Endothelial cell of umbilical vein (primary cell): Measurements from ENCODE around the gene SLC25A20. TPM values are rescaled to one million over a fixed set of nuclear protein-coding genes. Genes with fewer than 3 reads are reported as not detected.

ENCODE experiments used
- BruUV-seq: library from RNA; stranded (reverse); fragments of 400-500 nt; replicated peaks from 2 replicates; lab custom pipeline; 2021; lab: Mats Ljungman, UMichigan
- CTCF ChIA-PET: fragments of 300-600, 350-600 bp; sonication (Branson Sonifier 250); formaldehyde crosslinking; loops from one replicate; lab custom pipeline; 2021; ENCODE audit warnings: antibody characterized with exemption, inconsistent platforms; lab: Charles Lee
- POLR2A ChIA-PET: fragments of 300-600, 350-600 bp; sonication (Branson Sonifier 250); formaldehyde crosslinking; loops from one replicate; lab custom pipeline; 2021; ENCODE audit warnings: antibody characterized with exemption, inconsistent platforms; lab: Charles Lee
- DNase-seq: peaks from one replicate; pipeline ENCODE4 v3.0.0-alpha.2; 2011; ENCODE audit warnings: low read depth, low spot score
- FAIRE-seq: peaks from 2 replicates; lab custom pipeline; 2011; peaks lifted over from hg19 to GRCh38; lab: Jason Lieb, UNC
- H2AFZ ChIP-seq: 2 replicates; pipeline ENCODE4 v1.6.0; 2012; ENCODE audit warnings: low read depth, low read length, control low read depth, inconsistent platforms
- H3K27ac ChIP-seq: 2 replicates; pipeline ENCODE4 v1.5.1; 2011; ENCODE audit warnings: low read depth, mild to moderate bottlenecking, control low read depth, low read length, moderate library complexity; ENCODE audit not compliant: insufficient read depth
- H3K27me3 ChIP-seq, 2 experiments: 2 replicates each; pipeline versions ENCODE4 v1.6.0 to v1.6.1; 2011; ENCODE audit warnings: low read length in 2 of 2, mixed read lengths in 1 of 2; ENCODE audit not compliant: control insufficient read depth in 2 of 2, insufficient read depth in 2 of 2
- H3K36me3 ChIP-seq, 2 experiments: 2 replicates in 1 of 2; 3 replicates in 1 of 2; pipeline ENCODE4 v1.5.1; 2011; ENCODE audit warnings: low read length in 2 of 2, mild to moderate bottlenecking in 1 of 2, moderate library complexity in 1 of 2; ENCODE audit not compliant: control insufficient read depth in 2 of 2, insufficient read depth in 2 of 2; ENCODE audit errors: extremely low read depth in 1 of 2
- H3K4me1 ChIP-seq: 3 replicates; pipeline ENCODE4 v1.5.1; 2011; ENCODE audit warnings: mild to moderate bottlenecking, low read length; ENCODE audit not compliant: control insufficient read depth, insufficient read depth; ENCODE audit errors: extremely low read depth
- H3K4me2 ChIP-seq: 2 replicates; pipeline ENCODE4 v1.6.1; 2011; ENCODE audit warnings: low read length, control low read depth, mixed read lengths; ENCODE audit not compliant: insufficient read depth
- H3K4me3 ChIP-seq, 3 experiments: fragments of 200-600 bp in 1 of 3; sonication (generic), shearing (Covaris generic) in 1 of 3; replicated peaks in 1 of 3; 2 replicates each; pipeline ENCODE4 v1.5.1; 2011 to 2016; ENCODE audit warnings: control low read depth in 3 of 3, low read length in 3 of 3, mild to moderate bottlenecking in 2 of 3, inconsistent platforms in 1 of 3, low read depth in 1 of 3, moderate library complexity in 1 of 3; ENCODE audit not compliant: insufficient read depth in 1 of 3
- H3K79me2 ChIP-seq: 2 replicates; pipeline ENCODE4 v1.6.0; 2012; ENCODE audit warnings: low read length, inconsistent platforms; ENCODE audit not compliant: control insufficient read depth, insufficient read depth
- H3K9ac ChIP-seq: replicated peaks from 2 replicates; pipeline ENCODE3; 2011; ENCODE audit warnings: low read length, control low read depth; ENCODE audit not compliant: insufficient read depth; ENCODE audit errors: extremely low read depth
- H3K9me1 ChIP-seq: replicated peaks from 3 replicates; pipeline ENCODE4 v1.6.0; 2011; ENCODE audit warnings: mild to moderate bottlenecking, low read length; ENCODE audit not compliant: control insufficient read depth, insufficient read depth; ENCODE audit errors: extremely low read depth
- H3K9me3 ChIP-seq: replicated peaks from 2 replicates; pipeline ENCODE4 v1.5.1; 2012; ENCODE audit warnings: low read length, inconsistent platforms; ENCODE audit not compliant: control insufficient read depth, insufficient read depth
- H4K20me1 ChIP-seq: replicated peaks from 2 replicates; pipeline ENCODE3; 2011; ENCODE audit warnings: mild to moderate bottlenecking, low read length; ENCODE audit not compliant: control insufficient read depth, insufficient read depth; ENCODE audit errors: extremely low read depth
- EZH2 ChIP-seq: IDR thresholded peaks from 2 replicates; pipeline ENCODE4 v1.6.1; 2012; ENCODE audit warnings: borderline replicate concordance, low read depth, mild to moderate bottlenecking, moderate library complexity, low read length, inconsistent platforms; ENCODE audit not compliant: severe bottlenecking
- FOS ChIP-seq: IDR thresholded peaks from 2 replicates; pipeline ENCODE4 v1.6.1; 2011; ENCODE audit warnings: mild to moderate bottlenecking, low read length, moderate library complexity, borderline replicate concordance; ENCODE audit not compliant: insufficient read depth
- GATA2 ChIP-seq: IDR thresholded peaks from 2 replicates; pipeline ENCODE4 v1.7.0; 2011; ENCODE audit warnings: low read depth, mild to moderate bottlenecking, moderate library complexity, mixed read lengths, low read length; ENCODE audit not compliant: insufficient read length, insufficient read depth
- JUN ChIP-seq: IDR thresholded peaks from 2 replicates; pipeline ENCODE4 v1.6.1; 2011; ENCODE audit warnings: borderline replicate concordance, low read depth; ENCODE audit not compliant: insufficient read length, insufficient read depth
- MYC ChIP-seq: IDR thresholded peaks from one replicate; pipeline ENCODE4 v1.6.1; 2011; ENCODE audit warnings: mild to moderate bottlenecking, low read depth, low read length
- POLR2A ChIP-seq: IDR thresholded peaks from 2 replicates; pipeline ENCODE4 v1.6.1; 2012; ENCODE audit warnings: low read depth, mild to moderate bottlenecking, control low read depth, low read length
- POLR2AphosphoS5 ChIP-seq: IDR thresholded peaks from 2 replicates; pipeline ENCODE4 v1.6.1; 2012; ENCODE audit warnings: low read depth, mild to moderate bottlenecking, control low read depth, low read length, moderate library complexity; ENCODE audit not compliant: insufficient read depth
- dilution Hi-C: fragments of 300-500 bp; cut with MboI; formaldehyde crosslinking; loops from one replicate; pipeline ENCODE4 v1.15.0; 2019; ENCODE audit warnings: low sequenced_read_pairs; ENCODE audit not compliant: extremely low pct_ligation_motif_present
- intact Hi-C: fragments of 100-400 bp; cut with micrococcal nuclease; formaldehyde crosslinking; loops from one replicate; pipeline ENCODE4 v1.10.0; 2022
- polyA plus RNA-seq, 4 experiments: library from polyadenylated mRNA; depleted of rRNA in 3 of 4; stranded (reverse) in 3 of 4; unstranded in 1 of 4; fragments of >200 nt; gene quantifications; 2 replicates each; pipeline versions ENCODE4 v1.2.1 to v1.2.3, GENCODE V29; 2011 to 2012; ENCODE audit warnings: missing spikeins in 1 of 4
- total RNA-seq: library from RNA; stranded (reverse); gene quantifications from 2 replicates; pipeline ENCODE4 v1.2.3, GENCODE V29; 2021
- TF ChIP-seq, protein P1 (sequence below), 2 donors: IDR thresholded peaks; 1 replicate in 1 of 2; 2 replicates in 1 of 2; pipeline ENCODE4 v1.5.1; 2011; ENCODE audit warnings: low read length in 2 of 2, mild to moderate bottlenecking in 2 of 2, moderate library complexity in 2 of 2, control low read depth in 1 of 2, inconsistent platforms in 1 of 2, low read depth in 1 of 2; ENCODE audit not compliant: insufficient read depth in 1 of 2; ENCODE audit errors: extremely low read depth in 1 of 2
- TF ChIP-seq, protein P2 (sequence below): IDR thresholded peaks from 2 replicates; pipeline ENCODE4 v1.6.1; 2011; ENCODE audit not compliant: insufficient read depth, insufficient read length

SLC25A20 gene
- total and polyA plus RNA-seq, 2 donors (not counting 3 experiments of a cell fraction or from before 2014, with no cell fraction given) = 7.9 to 11.0 TPM

DNA sequence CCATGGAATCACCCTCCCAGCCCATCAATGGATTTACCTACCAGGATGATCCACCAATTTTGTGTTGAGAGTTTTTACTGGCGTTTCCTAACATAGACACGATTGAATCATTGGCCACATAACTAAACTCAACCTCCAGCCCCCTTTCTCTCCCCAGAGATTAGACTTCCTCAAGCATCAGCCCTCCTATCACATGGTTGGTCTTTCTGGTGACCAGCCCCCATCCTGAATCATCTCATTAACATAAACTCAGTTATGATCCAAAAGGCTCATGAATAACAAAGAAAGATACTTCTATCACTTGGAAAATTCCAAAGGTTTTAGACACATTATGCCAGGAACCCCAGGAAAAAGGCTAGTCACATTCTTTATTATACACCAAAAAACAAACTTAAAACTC lies 72.2 kb downstream of the SLC25A20 start:
- intact Hi-C loops (no loop called here), dilution Hi-C loops (no loop called here)
- no peak overlapping the region for H3K27ac ChIP-seq
- H3K4me2 ChIP-seq = no peak overlapping the region
- FAIRE-seq = no peak
- H3K79me2 ChIP-seq = peaks cover 9% of the 10 kb centered on the region
- H2AFZ ChIP-seq = no peak overlapping the region
- H3K9me1 ChIP-seq = no peaks in the 10 kb centered on the region
- ChIA-PET CTCF (no interaction called here), POLR2A (no interaction called here)
- H3K4me3 ChIP-seq = no peak overlapping the region
- no TSS peak for BruUV-seq
- TF ChIP-seq POLR2A = no peak
- TF ChIP-seq, protein P1, sequence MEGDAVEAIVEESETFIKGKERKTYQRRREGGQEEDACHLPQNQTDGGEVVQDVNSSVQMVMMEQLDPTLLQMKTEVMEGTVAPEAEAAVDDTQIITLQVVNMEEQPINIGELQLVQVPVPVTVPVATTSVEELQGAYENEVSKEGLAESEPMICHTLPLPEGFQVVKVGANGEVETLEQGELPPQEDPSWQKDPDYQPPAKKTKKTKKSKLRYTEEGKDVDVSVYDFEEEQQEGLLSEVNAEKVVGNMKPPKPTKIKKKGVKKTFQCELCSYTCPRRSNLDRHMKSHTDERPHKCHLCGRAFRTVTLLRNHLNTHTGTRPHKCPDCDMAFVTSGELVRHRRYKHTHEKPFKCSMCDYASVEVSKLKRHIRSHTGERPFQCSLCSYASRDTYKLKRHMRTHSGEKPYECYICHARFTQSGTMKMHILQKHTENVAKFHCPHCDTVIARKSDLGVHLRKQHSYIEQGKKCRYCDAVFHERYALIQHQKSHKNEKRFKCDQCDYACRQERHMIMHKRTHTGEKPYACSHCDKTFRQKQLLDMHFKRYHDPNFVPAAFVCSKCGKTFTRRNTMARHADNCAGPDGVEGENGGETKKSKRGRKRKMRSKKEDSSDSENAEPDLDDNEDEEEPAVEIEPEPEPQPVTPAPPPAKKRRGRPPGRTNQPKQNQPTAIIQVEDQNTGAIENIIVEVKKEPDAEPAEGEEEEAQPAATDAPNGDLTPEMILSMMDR (IDR thresholded peaks at IDR 0.05; ENCODE audit: extremely low read depth in 1 of 2, insufficient read depth in 1 of 2, low read depth in 1 of 2, low read length in 2 of 2) = no peak
- no peak for TF ChIP-seq JUN
- no peak for TF ChIP-seq GATA2
- TF ChIP-seq FOS = no peak
- no peak for TF ChIP-seq MYC
- no peak for TF ChIP-seq EZH2
- no peak for TF ChIP-seq POLR2AphosphoS5
- TF ChIP-seq, protein P2, sequence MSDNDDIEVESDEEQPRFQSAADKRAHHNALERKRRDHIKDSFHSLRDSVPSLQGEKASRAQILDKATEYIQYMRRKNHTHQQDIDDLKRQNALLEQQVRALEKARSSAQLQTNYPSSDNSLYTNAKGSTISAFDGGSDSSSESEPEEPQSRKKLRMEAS = no peak
- H3K9ac ChIP-seq = no peak overlapping the region
- no peaks in the 10 kb centered on the region for H3K4me1 ChIP-seq
- no peaks in the 10 kb centered on the region for H3K9me3 ChIP-seq
- no peaks in the 10 kb centered on the region for H4K20me1 ChIP-seq
- no peaks in the 10 kb centered on the region for H3K27me3 ChIP-seq
- DNase-seq = no peak
- H3K36me3 ChIP-seq = no peaks in the 10 kb centered on the region
